HL-60 (cell line): Measurements from ENCODE around the gene KMT2E.

Experiments
- GABPA ChIP-seq: IDR thresholded peaks from 2 replicates; pipeline ENCODE4 v1.6.1; 2012; ENCODE audit warnings: low read depth
- REST ChIP-seq: IDR thresholded peaks from 2 replicates; pipeline ENCODE4 v1.6.1; 2012; ENCODE audit warnings: low read depth; ENCODE audit not compliant: insufficient replicate concordance
- SPI1 ChIP-seq: IDR thresholded peaks from 2 replicates; pipeline ENCODE4 v1.6.1; 2012; ENCODE audit warnings: low read depth, mild to moderate bottlenecking, borderline replicate concordance
- TF ChIP-seq, protein P1 (sequence below): IDR thresholded peaks from one replicate; pipeline ENCODE4 v1.5.1; 2011; ENCODE audit warnings: low read length, control low read depth, inconsistent platforms; ENCODE audit not compliant: insufficient read depth

DNA sequence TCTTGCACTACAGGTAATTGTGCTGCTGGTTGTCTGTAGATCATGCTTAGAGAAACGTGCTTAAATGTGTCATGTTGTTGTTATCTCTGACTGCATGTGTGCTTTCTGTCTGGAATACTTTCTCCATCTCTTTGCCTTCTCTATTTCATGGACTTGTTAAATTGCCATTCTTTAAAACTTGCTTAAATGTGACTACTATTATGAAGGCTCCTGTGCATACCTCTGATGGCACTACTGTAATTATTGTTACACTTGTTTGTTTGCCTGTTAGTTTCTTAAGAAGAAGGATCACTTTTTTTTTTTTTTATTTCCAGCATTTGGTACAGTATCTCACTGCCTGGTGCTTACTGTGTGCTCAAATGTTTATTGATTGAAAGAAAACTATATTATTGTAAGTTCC, 41.6 kb downstream of the KMT2E start:
- TF ChIP-seq, protein P1, sequence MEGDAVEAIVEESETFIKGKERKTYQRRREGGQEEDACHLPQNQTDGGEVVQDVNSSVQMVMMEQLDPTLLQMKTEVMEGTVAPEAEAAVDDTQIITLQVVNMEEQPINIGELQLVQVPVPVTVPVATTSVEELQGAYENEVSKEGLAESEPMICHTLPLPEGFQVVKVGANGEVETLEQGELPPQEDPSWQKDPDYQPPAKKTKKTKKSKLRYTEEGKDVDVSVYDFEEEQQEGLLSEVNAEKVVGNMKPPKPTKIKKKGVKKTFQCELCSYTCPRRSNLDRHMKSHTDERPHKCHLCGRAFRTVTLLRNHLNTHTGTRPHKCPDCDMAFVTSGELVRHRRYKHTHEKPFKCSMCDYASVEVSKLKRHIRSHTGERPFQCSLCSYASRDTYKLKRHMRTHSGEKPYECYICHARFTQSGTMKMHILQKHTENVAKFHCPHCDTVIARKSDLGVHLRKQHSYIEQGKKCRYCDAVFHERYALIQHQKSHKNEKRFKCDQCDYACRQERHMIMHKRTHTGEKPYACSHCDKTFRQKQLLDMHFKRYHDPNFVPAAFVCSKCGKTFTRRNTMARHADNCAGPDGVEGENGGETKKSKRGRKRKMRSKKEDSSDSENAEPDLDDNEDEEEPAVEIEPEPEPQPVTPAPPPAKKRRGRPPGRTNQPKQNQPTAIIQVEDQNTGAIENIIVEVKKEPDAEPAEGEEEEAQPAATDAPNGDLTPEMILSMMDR, result no peak
- TF ChIP-seq SPI1 (no peak), REST (no peak), GABPA (no peak)
